Spleen (tissue), 7 donors: ENCODE measurements around the gene SLC25A15.

Experiments
- POLR2AphosphoS5 ChIP-seq, 3 donors: sonication (generic); formaldehyde crosslinking; IDR thresholded peaks; one replicate each; pipeline ENCODE4 v1.5.1; 2017; ENCODE audit warnings: antibody characterized with exemption in 3 of 3
- TF ChIP-seq, protein P1 (sequence below), 11 experiments: fragments of 200-600 bp in 7 of 11; fragments of 450-650 bp in 4 of 11; sonication (generic) in 4 of 11; IDR thresholded peaks in 8 of 11; conservative IDR thresholded peaks in 3 of 11; 1 replicate in 7 of 11; 2 replicates in 4 of 11; pipeline versions ENCODE4 v1.4.0 to v1.8.0; 2016 to 2021; ENCODE audit warnings: antibody characterized with exemption in 11 of 11, inconsistent platforms in 4 of 11, mild to moderate bottlenecking in 1 of 11
- donor health status: DM: no; HTN: no; CAD: no; lungs with moderate emphysema.
- donor health status: DM: no; HTN: no; CAD: no.
- donor health status: DM: no; HTN: no; CAD: no.

DNA sequence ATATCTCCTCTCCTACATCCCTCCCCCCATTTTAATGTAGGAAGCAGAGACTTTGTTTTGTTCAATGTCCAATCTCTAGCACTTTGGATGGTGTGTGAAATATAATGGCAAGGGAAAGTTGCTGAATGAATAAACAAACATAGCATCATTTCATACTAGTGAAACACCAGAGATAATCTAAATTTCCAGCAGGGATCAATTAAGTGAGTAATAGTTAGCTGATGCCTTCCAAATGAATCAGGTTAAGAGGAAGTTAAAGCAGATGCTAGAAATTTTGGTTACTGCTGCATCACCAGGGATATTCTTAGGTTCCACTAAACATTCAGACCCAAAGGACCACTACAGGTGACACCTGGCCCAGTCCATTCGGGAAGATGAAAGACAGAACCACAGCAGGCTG lies 26.6 kb upstream of the SLC25A15 start:
- TF ChIP-seq, protein P1, sequence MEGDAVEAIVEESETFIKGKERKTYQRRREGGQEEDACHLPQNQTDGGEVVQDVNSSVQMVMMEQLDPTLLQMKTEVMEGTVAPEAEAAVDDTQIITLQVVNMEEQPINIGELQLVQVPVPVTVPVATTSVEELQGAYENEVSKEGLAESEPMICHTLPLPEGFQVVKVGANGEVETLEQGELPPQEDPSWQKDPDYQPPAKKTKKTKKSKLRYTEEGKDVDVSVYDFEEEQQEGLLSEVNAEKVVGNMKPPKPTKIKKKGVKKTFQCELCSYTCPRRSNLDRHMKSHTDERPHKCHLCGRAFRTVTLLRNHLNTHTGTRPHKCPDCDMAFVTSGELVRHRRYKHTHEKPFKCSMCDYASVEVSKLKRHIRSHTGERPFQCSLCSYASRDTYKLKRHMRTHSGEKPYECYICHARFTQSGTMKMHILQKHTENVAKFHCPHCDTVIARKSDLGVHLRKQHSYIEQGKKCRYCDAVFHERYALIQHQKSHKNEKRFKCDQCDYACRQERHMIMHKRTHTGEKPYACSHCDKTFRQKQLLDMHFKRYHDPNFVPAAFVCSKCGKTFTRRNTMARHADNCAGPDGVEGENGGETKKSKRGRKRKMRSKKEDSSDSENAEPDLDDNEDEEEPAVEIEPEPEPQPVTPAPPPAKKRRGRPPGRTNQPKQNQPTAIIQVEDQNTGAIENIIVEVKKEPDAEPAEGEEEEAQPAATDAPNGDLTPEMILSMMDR (IDR thresholded peaks at IDR 0.05 in 8 of 11, conservative IDR thresholded peaks at IDR 0.05 in 3 of 11) = no peak
- TF ChIP-seq POLR2AphosphoS5 (IDR thresholded peaks at IDR 0.05) = no peak
